K562 (cell line): ENCODE results near the gene PCSK6. TPM values are rescaled to one million over a fixed set of nuclear protein-coding genes. Genes with fewer than 3 reads are reported as not detected.

Experiments
- CBFA2T3 ChIP-seq: fragments of 450-650 bp; IDR thresholded peaks from 2 replicates; pipeline ENCODE4 v1.6.1; 2017
- CTBP1 ChIP-seq: fragments of 450-650 bp; IDR thresholded peaks from 2 replicates; pipeline ENCODE4 v1.6.1; 2016; ENCODE audit warnings: borderline replicate concordance
- FOSL1 ChIP-seq: fragments of 200-800 bp; sonication (Bioruptor generic); conservative IDR thresholded peaks from 2 replicates; pipeline ENCODE4 v1.6.1; 2016; ENCODE audit warnings: missing genetic modification characterization, missing compliant biosample characterization
- FOXA3 ChIP-seq, 2 experiments: fragments of 450-650 bp in 1 of 2; sonication (generic) in 1 of 2; formaldehyde crosslinking; IDR thresholded peaks in 1 of 2; conservative IDR thresholded peaks in 1 of 2; 2 replicates each; pipeline versions ENCODE4 v1.4.0 to v1.8.0; 2020 to 2022; ENCODE audit warnings: mild to moderate bottlenecking in 2 of 2, missing genetic modification reagents in 1 of 2
- MED1 ChIP-seq: sonication (generic); formaldehyde crosslinking; IDR thresholded peaks from 2 replicates; pipeline ENCODE4 v1.8.1; 2023; ENCODE audit warnings: missing genetic modification reagents, borderline replicate concordance
- MEF2D ChIP-seq: conservative IDR thresholded peaks from 2 replicates; pipeline ENCODE4 v1.6.1; 2016; ENCODE audit warnings: low read depth, missing genetic modification characterization, missing compliant biosample characterization
- PHB2 ChIP-seq: fragments of 450-650 bp; IDR thresholded peaks from 2 replicates; pipeline ENCODE4 v1.6.1; 2017; ENCODE audit warnings: low read depth
- POLR2A ChIP-seq: fragments of 450-650 bp; conservative IDR thresholded peaks from 2 replicates; pipeline ENCODE4 v1.6.1; 2016
- PRPF4 ChIP-seq: fragments of 200-400 bp; formaldehyde crosslinking; IDR thresholded peaks from one replicate; pipeline ENCODE4 v1.6.1; 2017; ENCODE audit warnings: low read length, low read depth, mild to moderate bottlenecking; ENCODE audit not compliant: insufficient read depth, poor library complexity, severe bottlenecking
- SIN3B ChIP-seq: fragments of 450-650 bp; IDR thresholded peaks from 2 replicates; pipeline ENCODE4 v1.6.1; 2017; ENCODE audit warnings: low read depth, mild to moderate bottlenecking, moderate library complexity
- SRSF3 ChIP-seq: fragments of 200-400 bp; formaldehyde crosslinking; IDR thresholded peaks from 2 replicates; pipeline ENCODE4 v1.6.1; 2016; ENCODE audit warnings: mild to moderate bottlenecking, low read length, moderate library complexity; ENCODE audit not compliant: insufficient read depth
- THRB ChIP-seq: fragments of 450-650 bp; formaldehyde crosslinking; conservative IDR thresholded peaks from 2 replicates; pipeline ENCODE4 v1.4.0; 2022; ENCODE audit warnings: mild to moderate bottlenecking, missing genetic modification characterization
- ZBTB11 ChIP-seq, 3 experiments: fragments of 200-800 bp in 1 of 3; fragments of 250-450 bp in 1 of 3; fragments of 450-650 bp in 1 of 3; sonication (Bioruptor Pico) in 1 of 3; sonication (Bioruptor generic) in 1 of 3; formaldehyde crosslinking in 1 of 3; IDR thresholded peaks; 2 replicates each; pipeline versions ENCODE4 v1.6.1 to v1.8.0; 2016 to 2022; ENCODE audit warnings: mild to moderate bottlenecking in 2 of 3, missing genetic modification characterization in 2 of 3, missing compliant biosample characterization in 1 of 3, moderate library complexity in 1 of 3
- ZBTB2 ChIP-seq: fragments of 450-650 bp; IDR thresholded peaks from 2 replicates; pipeline ENCODE4 v1.6.1; 2016; ENCODE audit warnings: antibody characterized with exemption
- ZBTB43 ChIP-seq: sonication (generic); formaldehyde crosslinking; IDR thresholded peaks from 2 replicates; pipeline ENCODE4 v1.8.0; 2023; ENCODE audit warnings: mild to moderate bottlenecking, missing genetic modification reagents
- ZFP91 ChIP-seq: sonication (generic); formaldehyde crosslinking; IDR thresholded peaks from 2 replicates; pipeline ENCODE4 v1.8.0; 2022; ENCODE audit warnings: mild to moderate bottlenecking, missing genetic modification reagents
- ZNF408 ChIP-seq: fragments of 250-450 bp; sonication (Bioruptor Pico); IDR thresholded peaks from 2 replicates; pipeline ENCODE4 v1.4.0; 2020; ENCODE audit warnings: low read depth, mild to moderate bottlenecking, moderate library complexity
- ZNF57 ChIP-seq: fragments of 450-650 bp; formaldehyde crosslinking; IDR thresholded peaks from 2 replicates; pipeline ENCODE4 v1.4.0; 2020; ENCODE audit warnings: mild to moderate bottlenecking, moderate library complexity
- polyA plus RNA-seq, 8 experiments: library from polyadenylated mRNA; depleted of rRNA in 4 of 8; stranded (reverse) in 5 of 8; unstranded in 3 of 8; fragments of >200 nt; fragmentation: Nextera tagmentation in 2 of 8; fragmentation: Illumina TruSeq in 1 of 8; extraction: Ambion mirVana in 2 of 8; extraction: Trizol in 1 of 8; gene quantifications; 2 replicates each; pipeline versions ENCODE4 v1.2.1 to v1.2.3, GENCODE V29; 2011 to 2014; ENCODE audit warnings: inconsistent platforms in 1 of 8, missing spikeins in 1 of 8
- total RNA-seq, 7 experiments: library from RNA; depleted of rRNA in 6 of 7; stranded (reverse); fragments of >200 nt in 6 of 7; fragmentation: Illumina TruSeq in 2 of 7; extraction: Trizol in 2 of 7; gene quantifications; 2 replicates each; pipeline versions ENCODE4 v1.2.1 to v1.2.3, GENCODE V29; 2011 to 2021; ENCODE audit warnings: low replicate concordance in 1 of 7

Gene PCSK6
- total and polyA plus RNA-seq, 9 of the 15 experiments (the other 6 are each of a cell fraction or from before 2014, with no cell fraction given), result 2.2 to 32.6 (median 14.5) TPM

- TF ChIP-seq ZBTB43, result no peak
- TF ChIP-seq POLR2A, result no peak
- 0 out of 2 replicates have a peak, but pooled peaks have one; percentile 22 for TF ChIP-seq ZFP91
- peak; percentile 86; the same call in 1 of the 2 replicates for TF ChIP-seq ZBTB2
- no peak for TF ChIP-seq ZNF408 (CRISPR knock-in tag)
- TF ChIP-seq FOSL1 (tag), result peak; percentile 98
- TF ChIP-seq MED1, result no peak
- TF ChIP-seq ZNF57 (CRISPR knock-in tag), result no peak
- TF ChIP-seq CBFA2T3, result peak; percentile 97
- TF ChIP-seq SIN3B, result no peak
- peak; percentile 64; the same call in 1 of the 2 replicates for TF ChIP-seq THRB (CRISPR knock-in tag)
- peak; percentile 23; the same call in 1 of the 2 replicates for TF ChIP-seq MEF2D (tag)
- 0 out of 6 replicates have a peak, but pooled peaks of 1 of the 3 experiments have one; percentile 49 for TF ChIP-seq ZBTB11 (CRISPR knock-in tag; IDR thresholded peaks at IDR 0.05)
- TF ChIP-seq CTBP1, result peak; percentile 92
- peak; percentile 63; the same call in 1 of the 2 replicates for TF ChIP-seq PHB2
- no peak for TF ChIP-seq SRSF3
- no peak for TF ChIP-seq PRPF4
- peak in 1 of 2 experiments; percentile 68; a peak in 2 of 4 replicates for TF ChIP-seq FOXA3 (CRISPR knock-in tag; conservative IDR thresholded peaks at IDR 0.05 in 1 of 2, IDR thresholded peaks at IDR 0.05 in 1 of 2)
Measured at GRCh38 chr15:101255615-101256241, 233.8 kb downstream of the PCSK6 start (continued).
